NCI-H524 (cell line): ENCODE measurements around the gene NEMP2.

Experiments used
- DNase-seq, 2 experiments: peaks; one replicate each; lab custom pipeline; 2025; lab: John Stamatoyannopoulos, UW

The NEMP2 gene

DNA sequence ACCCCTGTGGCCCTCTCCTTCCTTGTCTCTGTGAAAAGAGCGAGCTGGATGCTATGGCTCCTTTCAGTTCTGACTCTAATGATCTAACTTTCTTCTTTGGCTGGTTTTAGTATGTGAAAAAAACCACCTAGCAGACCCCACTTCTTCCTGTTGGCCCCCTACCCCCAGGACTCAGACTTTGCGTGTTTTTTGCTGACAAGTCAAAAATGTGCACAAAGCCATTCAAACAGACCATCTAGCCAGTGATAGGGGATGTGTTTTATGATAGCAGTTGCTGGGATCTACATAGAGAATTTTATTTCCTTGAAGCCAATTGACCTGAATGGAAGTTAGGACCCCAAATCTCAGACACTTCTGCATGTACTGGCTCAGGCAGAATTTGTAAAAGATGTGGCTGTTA lies 77.3 kb downstream of the NEMP2 start:
- DNase-seq = no peak

DNA sequence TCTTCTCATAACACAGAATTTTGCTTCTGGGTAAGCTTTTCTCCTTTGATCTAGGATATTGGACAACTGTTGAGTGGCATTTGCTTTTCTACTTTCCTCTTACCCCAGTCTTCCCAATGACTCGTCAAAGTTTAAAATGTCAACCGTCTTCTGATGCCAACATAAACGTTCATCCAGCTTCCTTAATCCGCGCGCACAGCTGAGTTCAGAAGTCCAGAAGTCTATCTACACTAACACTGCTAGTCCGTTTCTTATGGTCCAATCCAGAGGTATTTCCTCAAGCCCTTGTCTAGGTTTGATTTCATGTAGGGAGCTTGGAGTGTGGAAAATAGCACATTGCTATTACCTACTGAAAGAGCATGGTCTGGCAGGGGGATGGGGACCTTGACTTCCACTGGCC lies 77.7 kb downstream of the NEMP2 start:
- no peak for DNase-seq

- no peak for DNase-seq
Measured at GRCh38 chr2:190455358-190456095, 79.0 kb downstream of the NEMP2 start.

DNA sequence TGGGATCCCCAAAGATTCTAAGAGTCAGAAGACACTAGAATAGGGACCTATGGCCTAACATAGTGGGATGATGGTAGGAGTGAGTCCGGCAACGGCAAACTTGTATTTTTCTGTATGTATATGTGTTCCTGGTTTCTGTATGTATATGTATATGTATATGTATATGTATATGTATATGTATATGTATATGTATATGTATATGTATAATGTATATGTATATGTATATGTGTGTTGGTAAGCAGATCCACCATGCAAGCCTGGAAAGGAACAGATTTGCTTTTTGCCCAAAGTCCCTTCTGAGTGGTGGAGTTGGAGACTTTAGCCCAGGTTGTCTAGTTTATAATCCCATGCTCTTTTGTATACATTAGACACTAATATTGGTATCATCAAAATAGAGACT lies 79.7 kb downstream of the NEMP2 start:
- no peak for DNase-seq
